ACC112 (cell line): Measurements from ENCODE around the gene TMEM131.
"Not testable (repeated sequence)": the region's sequence is repeated elsewhere in the genome, so short reads cannot be mapped to it uniquely, and the experiment has no call there.

Source experiments
- H2AFZ ChIP-seq: fragments of 200-600 bp; sonication (generic); one replicate; pipeline ENCODE4 v1.6.0; 2017; ENCODE audit warnings: antibody characterized with exemption, low read length; ENCODE audit not compliant: unreplicated experiment
- H3K27ac ChIP-seq: fragments of 200-600 bp; sonication (generic); 2 replicates; pipeline ENCODE4 v1.5.1; 2014; ENCODE audit warnings: low read depth, mild to moderate bottlenecking, antibody characterized with exemption, low read length, moderate library complexity
- H3K27me3 ChIP-seq: fragments of 200-600 bp; sonication (generic); 2 replicates; pipeline ENCODE4 v1.6.1; 2014; ENCODE audit warnings: mild to moderate bottlenecking, antibody characterized with exemption, low read length, moderate library complexity, mixed read lengths; ENCODE audit not compliant: insufficient read depth
- H3K36me3 ChIP-seq: fragments of 200-600 bp; sonication (generic); 2 replicates; pipeline ENCODE4 v1.6.1; 2016; ENCODE audit warnings: mild to moderate bottlenecking, antibody characterized with exemption, low read length, moderate library complexity, mixed read lengths; ENCODE audit not compliant: insufficient read depth
- H3K4me1 ChIP-seq: fragments of 200-600 bp; sonication (generic); one replicate; pipeline ENCODE4 v1.6.1; 2016; ENCODE audit warnings: low read length, mixed read lengths; ENCODE audit not compliant: insufficient read depth, unreplicated experiment, control insufficient read depth
- H3K4me3 ChIP-seq: fragments of 200-600 bp; sonication (generic); 2 replicates; pipeline ENCODE4 v1.5.1; 2014; ENCODE audit warnings: mild to moderate bottlenecking, low read depth, low read length
- H3K79me2 ChIP-seq: fragments of 200-600 bp; sonication (generic); one replicate; pipeline ENCODE4 v1.6.0; 2016; ENCODE audit warnings: low read length; ENCODE audit not compliant: control insufficient read depth, unreplicated experiment, insufficient read depth

Gene TMEM131

GRCh38 chr2:98029718-98030222 is 34.0 kb upstream of the TMEM131 start:
- Histone ChIP-seq H3K27me3 (no peaks in the 10 kb centered on the region), H3K4me1 (peaks cover 21% of the 10 kb centered on the region)

DNA sequence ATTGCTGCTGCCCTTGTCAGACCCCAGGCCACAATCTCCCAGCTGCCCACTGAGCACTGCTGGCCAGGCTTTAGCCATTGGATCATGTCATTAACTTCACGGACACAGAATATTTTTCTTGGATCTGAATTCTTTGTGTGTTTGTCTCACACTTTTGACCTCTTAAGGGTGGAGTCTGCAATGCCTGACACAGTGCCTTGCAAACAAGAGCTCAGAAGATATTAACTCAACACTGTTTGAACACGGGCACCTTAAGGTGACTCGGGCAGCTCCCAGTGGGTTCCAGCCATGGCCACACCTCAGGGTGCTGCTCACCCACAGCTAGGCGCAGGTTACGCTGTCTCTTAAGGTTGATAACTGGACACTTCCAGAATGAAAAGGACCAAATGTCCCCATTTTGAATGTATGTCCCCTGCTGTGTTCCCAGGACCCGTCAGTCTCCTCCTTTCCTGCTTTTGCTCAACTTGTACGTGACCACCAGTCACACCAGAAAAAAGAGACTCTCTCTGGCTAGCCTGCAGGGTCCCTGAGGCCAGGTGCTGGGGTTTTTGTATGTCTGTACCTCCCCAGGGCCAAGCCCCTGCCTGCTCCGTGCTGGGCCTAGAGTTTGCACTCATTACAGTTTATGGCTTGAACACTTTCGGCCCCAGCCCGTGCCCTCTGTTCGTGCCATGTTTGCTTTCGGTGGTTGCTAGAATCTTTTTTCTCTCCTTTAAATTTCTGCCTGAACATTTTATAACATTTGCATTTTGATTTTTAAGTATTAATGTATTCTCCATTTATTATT is 33.4 kb upstream of the TMEM131 start:
- no peaks in the 10 kb centered on the region for H3K36me3 ChIP-seq
- H3K4me3 ChIP-seq, result no peak overlapping the region
- no peak overlapping the region for H2AFZ ChIP-seq
- peaks cover 21% of the 10 kb centered on the region for H3K4me1 ChIP-seq
- peak overlapping the region; percentile 38; the same call in 1 of the 2 replicates for H3K27ac ChIP-seq
- H3K27me3 ChIP-seq, result no peaks in the 10 kb centered on the region
- no peaks in the 10 kb centered on the region for H3K79me2 ChIP-seq

More at GRCh38 chr2:98029718-98030222, 34.0 kb upstream of the TMEM131 start:
- Histone ChIP-seq H3K4me3 (no peak overlapping the region), H3K36me3 (no peaks in the 10 kb centered on the region), H3K79me2 (no peaks in the 10 kb centered on the region), H3K27ac (no peak overlapping the region), H2AFZ (no peak overlapping the region)

DNA sequence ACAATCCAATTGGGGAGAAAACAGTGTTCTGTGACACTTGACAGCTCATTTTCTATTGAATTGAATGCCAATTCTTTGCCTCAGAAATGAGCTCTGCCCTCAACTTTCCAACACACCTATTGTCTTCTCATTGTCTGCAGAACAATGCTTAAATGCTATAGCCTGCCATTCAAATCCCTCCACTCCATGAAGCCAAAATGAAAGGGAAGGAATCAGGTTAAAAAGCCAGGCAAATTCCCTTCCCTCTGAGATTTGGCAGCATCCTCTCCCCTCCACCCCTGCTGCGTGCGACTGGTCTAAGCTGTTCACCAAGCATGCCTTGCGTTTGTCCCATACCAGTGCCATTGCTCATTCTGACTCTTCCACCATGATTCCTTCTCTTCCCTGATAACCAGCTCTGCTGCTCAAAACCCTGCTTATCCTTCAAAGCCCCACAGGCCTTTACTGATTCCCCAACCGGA is 32.4 kb upstream of the TMEM131 start:
- Histone ChIP-seq H3K79me2 (no peaks in the 10 kb centered on the region), H3K36me3 (no peaks in the 10 kb centered on the region), H3K27me3 (no peaks in the 10 kb centered on the region), H3K4me3 (no peak overlapping the region), H2AFZ (no peak overlapping the region), H3K27ac (peak overlapping the region; percentile 38; the same call in 1 of the 2 replicates), H3K4me1 (peaks cover 21% of the 10 kb centered on the region)

DNA sequence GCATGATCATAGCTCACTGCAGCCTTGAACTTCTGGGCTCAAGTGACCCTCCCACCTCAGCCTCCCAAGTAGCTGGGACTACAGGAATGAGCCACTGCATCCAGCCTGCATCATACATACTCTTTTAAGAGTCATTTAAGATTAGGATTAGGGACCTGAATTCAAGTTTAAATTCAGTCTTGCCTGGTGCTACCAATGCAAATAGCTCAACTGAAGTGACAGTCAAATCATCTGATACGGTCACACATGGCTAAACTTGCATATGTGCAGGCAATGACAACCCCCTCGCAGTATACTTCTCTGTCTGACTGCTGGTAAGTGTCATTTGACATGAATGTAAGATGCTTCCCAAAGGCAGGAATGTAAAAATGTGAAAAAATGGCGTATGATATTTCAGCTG is 31.8 kb upstream of the TMEM131 start:
- Histone ChIP-seq H2AFZ (no peak overlapping the region), H3K79me2 (no peaks in the 10 kb centered on the region), H3K27me3 (no peaks in the 10 kb centered on the region), H3K36me3 (no peaks in the 10 kb centered on the region), H3K27ac (no peak overlapping the region), H3K4me1 (peaks cover 21% of the 10 kb centered on the region), H3K4me3 (no peak overlapping the region)

GRCh38 chr2:98026927-98027522 is 31.3 kb upstream of the TMEM131 start:
- H3K27ac ChIP-seq, result no peak overlapping the region
- H3K4me3 ChIP-seq, result no peak overlapping the region
- H3K4me1 ChIP-seq, result peaks cover 21% of the 10 kb centered on the region
- H3K36me3 ChIP-seq, result no peaks in the 10 kb centered on the region
- no peaks in the 10 kb centered on the region for H3K79me2 ChIP-seq
- peak overlapping the region; percentile 62 for H2AFZ ChIP-seq
- no peaks in the 10 kb centered on the region for H3K27me3 ChIP-seq

GRCh38 chr2:98026292-98026691 is 30.5 kb upstream of the TMEM131 start:
- Histone ChIP-seq H3K79me2 (no peaks in the 10 kb centered on the region), H3K4me1 (peaks cover 21% of the 10 kb centered on the region), H3K4me3 (peak overlapping the region; percentile 58; the same call in 1 of the 2 replicates), H3K27me3 (no peaks in the 10 kb centered on the region), H3K36me3 (no peaks in the 10 kb centered on the region), H3K27ac (no peak overlapping the region), H2AFZ (peak overlapping the region; percentile 62)

GRCh38 chr2:98025481-98026037 is 29.8 kb upstream of the TMEM131 start:
- peaks cover 21% of the 10 kb centered on the region for H3K4me1 ChIP-seq
- H3K27ac ChIP-seq, result no peak overlapping the region
- no peaks in the 10 kb centered on the region for H3K27me3 ChIP-seq
- H3K4me3 ChIP-seq, result no peak overlapping the region
- H3K36me3 ChIP-seq, result no peaks in the 10 kb centered on the region
- peak overlapping the region; percentile 62 for H2AFZ ChIP-seq
- no peaks in the 10 kb centered on the region for H3K79me2 ChIP-seq

DNA sequence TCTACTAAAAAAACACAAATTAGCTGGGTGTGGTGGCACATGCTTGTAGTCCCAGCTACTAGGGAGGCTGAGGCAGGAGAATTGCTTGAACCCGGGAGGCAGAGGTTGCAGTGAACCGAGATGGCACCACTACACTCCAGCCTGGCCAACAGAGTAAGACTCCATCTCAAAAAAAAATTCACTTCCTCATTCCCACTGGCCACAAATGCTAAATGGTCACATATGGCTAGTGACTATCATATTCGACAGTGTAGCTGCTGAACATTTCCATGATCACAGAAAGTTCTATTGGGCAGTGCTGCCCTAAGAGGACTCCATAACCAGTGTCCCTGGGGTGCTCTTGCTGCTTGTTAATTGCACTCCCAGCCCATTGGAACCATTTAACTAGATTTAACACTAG is 26.3 kb upstream of the TMEM131 start:
- not testable (repeated sequence) for H3K79me2 ChIP-seq, H2AFZ ChIP-seq, H3K36me3 ChIP-seq, H3K27ac ChIP-seq, H3K4me3 ChIP-seq, H3K27me3 ChIP-seq, H3K4me1 ChIP-seq

GRCh38 chr2:98020992-98021713 is 25.4 kb upstream of the TMEM131 start:
- Histone ChIP-seq H2AFZ (no peak overlapping the region), H3K36me3 (no peaks in the 10 kb centered on the region), H3K4me1 (peaks cover 2% of the 10 kb centered on the region), H3K27ac (no peak overlapping the region), H3K4me3 (no peak overlapping the region), H3K27me3 (no peaks in the 10 kb centered on the region), H3K79me2 (no peaks in the 10 kb centered on the region)

GRCh38 chr2:98020516-98020915 is 24.8 kb upstream of the TMEM131 start:
- no peak overlapping the region for H3K4me3 ChIP-seq
- no peak overlapping the region for H2AFZ ChIP-seq
- no peaks in the 10 kb centered on the region for H3K4me1 ChIP-seq
- no peaks in the 10 kb centered on the region for H3K36me3 ChIP-seq
- no peaks in the 10 kb centered on the region for H3K27me3 ChIP-seq
- no peaks in the 10 kb centered on the region for H3K79me2 ChIP-seq
- H3K27ac ChIP-seq, result no peak overlapping the region
